Nephron progenitor cell (in vitro differentiated cells): ENCODE results near the gene HPN.

ENCODE experiments used
- DNase-seq: peaks from one replicate; pipeline ENCODE4 v3.0.0; 2021
- H3K27ac Mint-ChIP-seq: 2 replicates; pipeline ENCODE4 v1.8.0; 2021; ENCODE audit warnings: mild to moderate bottlenecking, moderate library complexity, mixed read lengths
- H3K27me3 Mint-ChIP-seq: 2 replicates; pipeline ENCODE4 v1.8.0; 2021; ENCODE audit warnings: mild to moderate bottlenecking, low read depth, mixed read lengths; ENCODE audit not compliant: poor library complexity
- H3K36me3 Mint-ChIP-seq: 2 replicates; pipeline ENCODE4 v1.8.0; 2021; ENCODE audit warnings: low read depth, mixed read lengths
- H3K4me1 Mint-ChIP-seq: 2 replicates; pipeline ENCODE4 v1.8.0; 2021; ENCODE audit warnings: mixed read lengths
- H3K4me3 Mint-ChIP-seq: 2 replicates; pipeline ENCODE4 v1.8.0; 2021; ENCODE audit warnings: mild to moderate bottlenecking, moderate library complexity, mixed read lengths
- H3K9me3 Mint-ChIP-seq: 2 replicates; pipeline ENCODE4 v1.8.0; 2021; ENCODE audit warnings: mild to moderate bottlenecking, moderate library complexity, mixed read lengths
- TF ChIP-seq, protein P1 (sequence below): fragments of 200-600 bp; sonication (generic); IDR thresholded peaks from 2 replicates; pipeline ENCODE4 v1.5.0; 2021; ENCODE audit warnings: antibody characterized with exemption

The HPN gene

GRCh38 chr19:35063940-35064818 is 22.7 kb downstream of the HPN start:
- no peak for DNase-seq
- H3K4me1 Mint-ChIP-seq: peaks cover 22% of the 10 kb centered on the region
- peaks cover 24% of the 10 kb centered on the region for H3K27me3 Mint-ChIP-seq
- no peak overlapping the region for H3K4me3 Mint-ChIP-seq
- H3K9me3 Mint-ChIP-seq: no peaks in the 10 kb centered on the region
- TF ChIP-seq, protein P1, sequence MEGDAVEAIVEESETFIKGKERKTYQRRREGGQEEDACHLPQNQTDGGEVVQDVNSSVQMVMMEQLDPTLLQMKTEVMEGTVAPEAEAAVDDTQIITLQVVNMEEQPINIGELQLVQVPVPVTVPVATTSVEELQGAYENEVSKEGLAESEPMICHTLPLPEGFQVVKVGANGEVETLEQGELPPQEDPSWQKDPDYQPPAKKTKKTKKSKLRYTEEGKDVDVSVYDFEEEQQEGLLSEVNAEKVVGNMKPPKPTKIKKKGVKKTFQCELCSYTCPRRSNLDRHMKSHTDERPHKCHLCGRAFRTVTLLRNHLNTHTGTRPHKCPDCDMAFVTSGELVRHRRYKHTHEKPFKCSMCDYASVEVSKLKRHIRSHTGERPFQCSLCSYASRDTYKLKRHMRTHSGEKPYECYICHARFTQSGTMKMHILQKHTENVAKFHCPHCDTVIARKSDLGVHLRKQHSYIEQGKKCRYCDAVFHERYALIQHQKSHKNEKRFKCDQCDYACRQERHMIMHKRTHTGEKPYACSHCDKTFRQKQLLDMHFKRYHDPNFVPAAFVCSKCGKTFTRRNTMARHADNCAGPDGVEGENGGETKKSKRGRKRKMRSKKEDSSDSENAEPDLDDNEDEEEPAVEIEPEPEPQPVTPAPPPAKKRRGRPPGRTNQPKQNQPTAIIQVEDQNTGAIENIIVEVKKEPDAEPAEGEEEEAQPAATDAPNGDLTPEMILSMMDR: no peak
- no peaks in the 10 kb centered on the region for H3K36me3 Mint-ChIP-seq
- H3K27ac Mint-ChIP-seq: no peak overlapping the region

DNA sequence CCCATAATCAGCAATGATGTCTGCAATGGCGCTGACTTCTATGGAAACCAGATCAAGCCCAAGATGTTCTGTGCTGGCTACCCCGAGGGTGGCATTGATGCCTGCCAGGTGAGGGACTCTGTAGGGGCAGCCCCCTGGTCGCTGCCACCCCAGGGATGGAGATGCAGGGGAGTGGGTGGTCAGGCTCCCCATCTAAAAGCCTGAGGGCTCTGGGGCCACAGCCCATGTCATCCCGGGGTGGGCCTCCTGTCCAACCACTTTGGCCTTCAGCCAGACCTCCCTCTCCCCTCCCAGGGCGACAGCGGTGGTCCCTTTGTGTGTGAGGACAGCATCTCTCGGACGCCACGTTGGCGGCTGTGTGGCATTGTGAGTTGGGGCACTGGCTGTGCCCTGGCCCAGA is 24.1 kb downstream of the HPN start:
- TF ChIP-seq, protein P1: no peak
- H3K27me3 Mint-ChIP-seq: peaks cover 24% of the 10 kb centered on the region
- peaks cover 2% of the 10 kb centered on the region for H3K9me3 Mint-ChIP-seq
- H3K4me3 Mint-ChIP-seq: no peak overlapping the region
- H3K4me1 Mint-ChIP-seq: peaks cover 25% of the 10 kb centered on the region
- H3K27ac Mint-ChIP-seq: no peak overlapping the region
- DNase-seq: no peak
- no peaks in the 10 kb centered on the region for H3K36me3 Mint-ChIP-seq

GRCh38 chr19:35066121-35066520 is 24.6 kb downstream of the HPN start:
- H3K9me3 Mint-ChIP-seq: peaks cover 3% of the 10 kb centered on the region
- no peak for DNase-seq
- H3K4me3 Mint-ChIP-seq: no peak overlapping the region
- H3K27me3 Mint-ChIP-seq: peaks cover 24% of the 10 kb centered on the region
- TF ChIP-seq, protein P1: no peak
- no peaks in the 10 kb centered on the region for H3K36me3 Mint-ChIP-seq
- peaks cover 25% of the 10 kb centered on the region for H3K4me1 Mint-ChIP-seq
- no peak overlapping the region for H3K27ac Mint-ChIP-seq

- TF ChIP-seq, protein P1: peak; percentile 81
- H3K9me3 Mint-ChIP-seq: peaks cover 3% of the 10 kb centered on the region
- no peak overlapping the region for H3K4me3 Mint-ChIP-seq
- DNase-seq: peak; percentile 91
- no peak overlapping the region for H3K27ac Mint-ChIP-seq
- no peaks in the 10 kb centered on the region for H3K36me3 Mint-ChIP-seq
- H3K4me1 Mint-ChIP-seq: peaks cover 25% of the 10 kb centered on the region
- peaks cover 24% of the 10 kb centered on the region for H3K27me3 Mint-ChIP-seq
Measured at GRCh38 chr19:35066691-35067563, 25.4 kb downstream of the HPN start.

DNA sequence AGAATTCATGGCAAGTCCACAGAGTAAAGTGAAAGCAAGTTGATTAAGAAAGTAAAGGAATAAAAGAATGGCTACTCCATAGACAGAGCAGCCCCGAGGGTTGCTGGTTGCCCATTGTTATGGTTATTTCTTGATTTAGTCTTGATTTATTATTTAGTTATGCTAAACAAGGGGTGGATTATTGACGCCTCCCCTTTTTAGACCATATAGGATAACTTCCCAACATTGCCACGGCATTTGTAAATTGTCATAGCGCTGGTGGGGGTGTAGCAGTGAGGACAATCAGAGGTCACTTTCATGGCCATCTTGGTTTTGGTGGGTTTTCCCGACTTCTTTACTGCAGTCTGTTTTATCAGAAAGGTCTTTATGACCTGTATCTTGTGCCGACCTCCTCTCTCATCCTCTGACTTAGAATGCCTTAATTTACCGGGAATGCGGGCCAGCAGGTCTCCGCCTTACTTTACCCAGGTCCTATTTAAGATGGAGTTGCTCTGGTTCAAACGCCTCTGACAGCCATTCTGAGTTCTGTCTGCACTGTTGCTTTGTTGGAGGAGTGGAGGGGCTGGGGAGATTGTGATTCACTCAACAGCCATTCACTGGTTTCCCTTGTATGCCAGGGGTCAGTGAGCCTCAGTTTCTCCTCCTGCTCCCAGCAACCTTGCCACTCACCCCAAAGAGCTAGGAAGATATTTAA is 27.6 kb downstream of the HPN start:
- peak overlapping the region; percentile 61 for H3K4me3 Mint-ChIP-seq
- peak overlapping the region; percentile 92 for H3K27ac Mint-ChIP-seq
- H3K27me3 Mint-ChIP-seq: peaks cover 19% of the 10 kb centered on the region

More for the DNA sequence above, 27.6 kb downstream of the HPN start:
- DNase-seq: no peak
- TF ChIP-seq, protein P1: no peak
- no peaks in the 10 kb centered on the region for H3K36me3 Mint-ChIP-seq
- H3K4me1 Mint-ChIP-seq: peaks cover 25% of the 10 kb centered on the region
- peaks cover 3% of the 10 kb centered on the region for H3K9me3 Mint-ChIP-seq
